GM18505 (cell line): ENCODE data around the gene LINC00237.

ENCODE experiments used
- ATAC-seq: cut with Tn5 transposase; IDR thresholded peaks from one replicate; pipeline ENCODE4 v1.9.1; 2021; ENCODE audit not compliant: unreplicated experiment
- POLR2A ChIP-seq: IDR thresholded peaks from 4 replicates; pipeline ENCODE4 v1.6.1; 2011; ENCODE audit warnings: borderline replicate concordance; ENCODE audit not compliant: insufficient read depth, insufficient read length; ENCODE audit errors: extremely low read depth

Gene LINC00237

DNA sequence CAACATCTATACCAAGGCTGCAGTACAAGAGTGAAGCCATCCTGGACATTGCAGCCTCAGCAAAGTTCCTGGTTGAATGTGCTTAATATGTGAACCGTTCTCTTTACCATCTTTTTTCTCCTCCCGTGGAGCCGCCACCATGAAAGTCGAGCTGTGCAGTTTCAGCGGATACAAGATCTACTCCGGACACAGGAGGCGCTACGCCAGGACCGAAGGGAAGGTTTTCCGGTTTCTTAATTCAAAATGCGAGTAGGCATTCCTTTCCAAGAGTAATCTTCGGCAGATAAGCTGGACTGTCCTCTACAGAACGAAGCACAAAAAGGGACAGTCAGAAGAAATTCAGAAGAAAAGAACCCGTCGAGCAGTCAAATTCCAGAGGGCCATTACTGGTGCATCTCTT is 8.4 kb upstream of the LINC00237 start:
- ATAC-seq, result no peak
- TF ChIP-seq POLR2A, result no peak

- TF ChIP-seq POLR2A, result no peak
- no peak for ATAC-seq
Measured at GRCh38 chr20:21113697-21114096, 7.5 kb upstream of the LINC00237 start.

GRCh38 chr20:21111416-21111815 is 5.3 kb upstream of the LINC00237 start:
- no peak for ATAC-seq
- no peak for TF ChIP-seq POLR2A

- ATAC-seq, result no peak
Measured at GRCh38 chr20:21110811-21111210, 4.7 kb upstream of the LINC00237 start.

DNA sequence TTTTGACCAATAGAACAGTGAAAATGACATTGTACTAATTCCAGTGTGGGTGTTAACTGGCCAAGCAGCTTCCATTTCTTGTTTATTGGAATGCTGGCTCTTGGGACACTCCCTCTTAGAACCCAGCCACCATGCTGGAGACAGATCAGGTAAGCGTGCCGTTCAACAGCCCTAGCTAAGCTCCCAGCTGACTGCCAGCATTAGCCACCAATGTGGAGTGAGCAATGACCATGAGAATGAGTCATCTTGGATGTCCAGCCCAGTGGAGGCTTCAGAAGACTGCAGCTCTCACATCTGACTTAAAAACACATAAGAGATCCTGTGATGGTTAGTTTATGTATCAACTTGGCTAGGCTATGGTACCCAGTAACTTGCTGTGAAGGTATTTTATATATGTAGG is 3.0 kb upstream of the LINC00237 start:
- ATAC-seq, result no peak
- no peak for TF ChIP-seq POLR2A

More at GRCh38 chr20:21110811-21111210, 4.7 kb upstream of the LINC00237 start:
- no peak for TF ChIP-seq POLR2A

- no peak for ATAC-seq
- no peak for TF ChIP-seq POLR2A
Measured at GRCh38 chr20:21105429-21106170, 558 bp downstream of the LINC00237 start.

DNA sequence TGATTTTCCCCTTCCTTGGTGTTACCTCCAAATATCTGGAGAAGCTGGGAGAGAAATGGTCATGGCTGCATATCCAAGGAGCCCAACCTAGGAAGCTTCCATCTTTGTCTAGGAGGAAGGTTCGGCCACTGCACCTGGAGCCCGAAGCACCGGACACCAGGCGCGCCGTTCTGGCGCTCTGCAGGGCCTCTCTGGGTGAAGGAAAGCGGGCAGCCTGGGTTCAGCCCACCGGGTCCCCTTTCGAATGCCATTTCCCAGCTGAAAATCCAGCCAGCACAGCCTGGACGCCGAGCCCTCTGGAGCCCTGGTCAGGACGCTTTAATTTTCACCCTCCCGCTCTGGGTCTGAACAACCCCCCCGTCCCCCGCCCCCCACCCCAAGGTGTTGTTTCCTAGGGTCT is 1.2 kb downstream of the LINC00237 start:
- no peak for ATAC-seq
- no peak for TF ChIP-seq POLR2A

DNA sequence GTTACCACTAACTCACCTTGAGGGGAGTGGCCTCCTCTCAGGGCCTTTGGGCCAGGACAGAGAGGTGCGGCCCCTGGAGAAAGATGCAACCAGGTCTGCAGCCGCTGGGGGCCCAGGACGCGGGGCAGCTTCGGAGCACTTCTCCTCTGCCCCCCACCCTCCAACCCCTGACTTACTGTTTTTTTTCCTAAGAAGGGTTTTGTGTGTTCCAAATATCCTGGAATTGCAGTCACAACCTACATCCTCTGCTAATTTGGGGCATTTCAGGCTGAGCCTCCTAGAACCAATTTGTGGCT is 1.7 kb downstream of the LINC00237 start:
- TF ChIP-seq POLR2A, result no peak
- ATAC-seq, result no peak

DNA sequence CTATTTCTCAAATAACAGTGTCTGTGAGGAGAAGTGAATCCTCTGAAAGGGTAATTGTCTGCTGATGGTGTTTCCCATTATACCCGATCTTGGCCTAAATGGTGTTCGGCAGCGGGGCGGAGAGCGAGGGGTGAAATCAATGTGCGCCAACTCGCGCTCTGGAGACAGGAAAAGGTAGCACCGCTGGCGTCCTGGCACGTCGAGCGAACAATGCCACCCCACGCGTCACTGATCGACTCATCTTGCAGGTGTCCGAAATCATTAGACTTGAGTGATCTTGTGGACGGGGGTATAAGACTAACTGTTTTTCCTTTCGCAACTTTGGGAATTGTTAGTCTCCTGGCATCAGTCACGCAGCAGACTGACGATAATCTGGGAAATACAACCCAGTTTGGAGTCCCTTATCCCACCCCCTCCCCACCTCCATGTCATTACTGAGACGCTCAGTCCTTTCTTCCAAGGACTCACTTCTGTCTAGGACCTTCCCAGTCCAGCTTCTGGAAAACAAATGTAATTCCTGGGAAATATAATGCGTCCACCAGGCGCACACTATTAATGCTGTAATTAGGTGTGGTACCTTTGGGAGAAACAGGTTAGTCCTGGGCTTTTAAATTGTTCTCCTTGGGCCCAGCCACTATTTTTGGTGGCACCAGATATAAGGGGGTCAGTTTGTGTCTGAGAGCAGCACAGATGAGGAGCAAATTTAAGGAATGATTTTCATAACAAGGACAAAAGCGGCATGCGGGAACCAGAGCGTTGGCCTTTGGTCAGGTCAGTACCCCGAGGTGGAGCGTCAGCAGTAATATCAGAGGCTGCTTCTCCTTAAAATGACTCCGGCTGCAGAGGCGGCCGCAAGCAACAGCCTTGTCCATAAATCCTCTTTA is 2.3 kb downstream of the LINC00237 start:
- ATAC-seq, result no peak
- TF ChIP-seq POLR2A, result no peak

- ATAC-seq, result no peak
- TF ChIP-seq POLR2A, result no peak
Measured at GRCh38 chr20:21102603-21103311, 3.4 kb downstream of the LINC00237 start.

- no peak for TF ChIP-seq POLR2A
Measured at GRCh38 chr20:21101932-21102575, 4.1 kb downstream of the LINC00237 start.

DNA sequence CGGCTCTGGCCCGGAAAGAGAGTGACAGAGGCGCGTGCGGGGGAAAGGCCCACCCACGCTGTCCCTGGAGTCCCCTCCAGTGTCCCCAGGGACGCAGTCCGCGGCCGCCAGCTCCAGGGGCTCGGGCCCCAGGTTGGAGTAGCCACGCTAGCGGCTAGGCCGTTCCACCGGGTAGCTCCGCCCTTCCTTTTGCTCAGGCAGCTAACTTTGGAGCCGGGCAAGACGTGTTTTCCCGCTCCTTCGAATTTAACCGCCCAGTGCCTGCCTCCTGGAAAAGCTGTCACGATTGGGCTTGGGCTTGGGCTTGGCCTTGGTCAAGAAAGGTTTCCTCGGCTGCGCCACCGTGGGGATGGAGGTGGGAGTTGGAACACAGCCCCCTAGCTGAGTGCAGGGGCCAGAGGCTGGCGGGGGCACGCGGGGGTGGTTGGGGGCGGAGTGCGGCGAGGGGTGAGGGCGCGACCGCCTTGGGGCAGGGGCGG is 4.7 kb downstream of the LINC00237 start:
- TF ChIP-seq POLR2A, result no peak
- no peak for ATAC-seq

More at GRCh38 chr20:21101932-21102575, 4.1 kb downstream of the LINC00237 start:
- ATAC-seq, result no peak

- ATAC-seq, result no peak
- no peak for TF ChIP-seq POLR2A
Measured at GRCh38 chr20:21100578-21101452, 5.3 kb downstream of the LINC00237 start.
